ENCODE measurements around the gene MTFP1.

The MTFP1 gene

GRCh38 chr22:30416403-30416802 lies 9.2 kb upstream of the MTFP1 start:
- Histone ChIP-seq H2AFZ (ENCODE audit: low read length) (no peak overlapping the region), H3K36me3 (replicated peaks; ENCODE audit: insufficient read depth, low read length) (no peaks in the 10 kb centered on the region), H3F3A (ENCODE audit: insufficient read depth, low read length) (no peaks in the 10 kb centered on the region), H3K9me2 (replicated peaks; ENCODE audit: insufficient read depth, low read length) (no peaks in the 10 kb centered on the region), H3K27me3 (replicated peaks; ENCODE audit: insufficient read depth, low read length) (no peaks in the 10 kb centered on the region), H4K20me1 (ENCODE audit: insufficient read depth, low read length) (no peaks in the 10 kb centered on the region), H3K79me2 (ENCODE audit: low read length) (no peaks in the 10 kb centered on the region), H3K4me2 (ENCODE audit: low read depth, low read length) (no peak overlapping the region), H3K9me3 (replicated peaks; ENCODE audit: insufficient read depth, low read length) (no peaks in the 10 kb centered on the region), H3K9ac (ENCODE audit: low read length) (no peak overlapping the region), H3K4me3 (ENCODE audit: low read length) (no peak overlapping the region), H3K4me1 (ENCODE audit: low read length) (no peaks in the 10 kb centered on the region), H3K27ac (ENCODE audit: low read length) (no peak overlapping the region)
- TF ChIP-seq EZH2phosphoT487 (IDR thresholded peaks at IDR 0.05; ENCODE audit: low read length) (no peak), CTCF (IDR thresholded peaks at IDR 0.05; ENCODE audit: low read length) (no peak), EZH2 (optimal IDR thresholded peaks at IDR 0.05; ENCODE audit: low read depth, low read length) (no peak)
- DNase-seq, result no peak

- Histone ChIP-seq H3K9me3 (replicated peaks; ENCODE audit: insufficient read depth, low read length) (no peaks in the 10 kb centered on the region), H4K20me1 (ENCODE audit: insufficient read depth, low read length) (no peaks in the 10 kb centered on the region), H3K27me3 (replicated peaks; ENCODE audit: insufficient read depth, low read length) (no peaks in the 10 kb centered on the region), H3K4me1 (ENCODE audit: low read length) (no peaks in the 10 kb centered on the region), H3F3A (ENCODE audit: insufficient read depth, low read length) (no peaks in the 10 kb centered on the region), H3K9me2 (replicated peaks; ENCODE audit: insufficient read depth, low read length) (no peaks in the 10 kb centered on the region), H3K79me2 (ENCODE audit: low read length) (0 out of 2 replicates have a peak, but pooled peaks cover under 1% of the 10 kb centered on the region), H3K36me3 (replicated peaks; ENCODE audit: insufficient read depth, low read length) (no peaks in the 10 kb centered on the region), H3K9ac (ENCODE audit: low read length) (no peak overlapping the region), H3K27ac (ENCODE audit: low read length) (no peak overlapping the region), H3K4me3 (ENCODE audit: low read length) (no peak overlapping the region), H3K4me2 (ENCODE audit: low read depth, low read length) (no peak overlapping the region), H2AFZ (ENCODE audit: low read length) (no peak overlapping the region)
- no peak for TF ChIP-seq EZH2 (optimal IDR thresholded peaks at IDR 0.05; ENCODE audit: low read depth, low read length)
- TF ChIP-seq CTCF (IDR thresholded peaks at IDR 0.05; ENCODE audit: low read length), result no peak
- no peak for TF ChIP-seq EZH2phosphoT487 (IDR thresholded peaks at IDR 0.05; ENCODE audit: low read length)
- DNase-seq, result no peak
Observed at GRCh38 chr22:30416837-30417236, 8.7 kb upstream of the MTFP1 start.

- H3K27ac ChIP-seq (ENCODE audit: low read length), result no peak overlapping the region
- H3K79me2 ChIP-seq (ENCODE audit: low read length), result peaks cover 17% of the 10 kb centered on the region
- no peaks in the 10 kb centered on the region for H3K27me3 ChIP-seq (replicated peaks; ENCODE audit: insufficient read depth, low read length)
- H3K4me1 ChIP-seq (ENCODE audit: low read length), result peaks cover 20% of the 10 kb centered on the region
- H3K4me3 ChIP-seq (ENCODE audit: low read length), result no peak overlapping the region
- H3K9me3 ChIP-seq (replicated peaks; ENCODE audit: insufficient read depth, low read length), result no peaks in the 10 kb centered on the region
- no peak for TF ChIP-seq EZH2 (optimal IDR thresholded peaks at IDR 0.05; ENCODE audit: low read depth, low read length)
- TF ChIP-seq EZH2phosphoT487 (IDR thresholded peaks at IDR 0.05; ENCODE audit: low read length), result no peak
- no peak overlapping the region for H2AFZ ChIP-seq (ENCODE audit: low read length)
- H3K36me3 ChIP-seq (replicated peaks; ENCODE audit: insufficient read depth, low read length), result no peaks in the 10 kb centered on the region
- H3K4me2 ChIP-seq (ENCODE audit: low read depth, low read length), result no peak overlapping the region
- no peaks in the 10 kb centered on the region for H4K20me1 ChIP-seq (ENCODE audit: insufficient read depth, low read length)
- peaks cover 14% of the 10 kb centered on the region for H3F3A ChIP-seq (ENCODE audit: insufficient read depth, low read length)
- no peak for DNase-seq
- H3K9ac ChIP-seq (ENCODE audit: low read length), result no peak overlapping the region
- no peaks in the 10 kb centered on the region for H3K9me2 ChIP-seq (replicated peaks; ENCODE audit: insufficient read depth, low read length)
Observed at GRCh38 chr22:30420347-30421125, 5.0 kb upstream of the MTFP1 start.

Measured in MM.1S (cell line).